Measurements from ENCODE around the gene ARHGEF1.
"Not testable (repeated sequence)": the region's sequence is repeated elsewhere in the genome, so short reads cannot be mapped to it uniquely, and the experiment has no call there.

The ARHGEF1 gene

GRCh38 chr19:41913538-41914423, 30.8 kb downstream of the ARHGEF1 start:
- Histone ChIP-seq H3K27me3 (replicated peaks) (peaks cover 55% of the 10 kb centered on the region), H3K4me3 (ENCODE audit: low read depth, low read length) (no peak overlapping the region), H3K36me3 (replicated peaks) (no peaks in the 10 kb centered on the region), H3K27ac (no peak overlapping the region)
- TF ChIP-seq CTCF (IDR thresholded peaks at IDR 0.05; ENCODE audit: low read depth, low read length, missing control alignments): no peak
- in situ Hi-C loops (cut with HindIII; ENCODE audit: low pct_ligation_motif_present, low sequenced_read_pairs): no loop called here
- no peak for DNase-seq

GRCh38 chr19:41914424-41914834, 31.4 kb downstream of the ARHGEF1 start:
- H3K27ac ChIP-seq; in situ Hi-C loops (cut with HindIII; ENCODE audit: low pct_ligation_motif_present, low sequenced_read_pairs); DNase-seq; H3K4me3 ChIP-seq (ENCODE audit: low read depth, low read length); H3K36me3 ChIP-seq (replicated peaks): not testable (repeated sequence)
- H3K27me3 ChIP-seq (replicated peaks): peaks cover 57% of the 10 kb centered on the region

DNA sequence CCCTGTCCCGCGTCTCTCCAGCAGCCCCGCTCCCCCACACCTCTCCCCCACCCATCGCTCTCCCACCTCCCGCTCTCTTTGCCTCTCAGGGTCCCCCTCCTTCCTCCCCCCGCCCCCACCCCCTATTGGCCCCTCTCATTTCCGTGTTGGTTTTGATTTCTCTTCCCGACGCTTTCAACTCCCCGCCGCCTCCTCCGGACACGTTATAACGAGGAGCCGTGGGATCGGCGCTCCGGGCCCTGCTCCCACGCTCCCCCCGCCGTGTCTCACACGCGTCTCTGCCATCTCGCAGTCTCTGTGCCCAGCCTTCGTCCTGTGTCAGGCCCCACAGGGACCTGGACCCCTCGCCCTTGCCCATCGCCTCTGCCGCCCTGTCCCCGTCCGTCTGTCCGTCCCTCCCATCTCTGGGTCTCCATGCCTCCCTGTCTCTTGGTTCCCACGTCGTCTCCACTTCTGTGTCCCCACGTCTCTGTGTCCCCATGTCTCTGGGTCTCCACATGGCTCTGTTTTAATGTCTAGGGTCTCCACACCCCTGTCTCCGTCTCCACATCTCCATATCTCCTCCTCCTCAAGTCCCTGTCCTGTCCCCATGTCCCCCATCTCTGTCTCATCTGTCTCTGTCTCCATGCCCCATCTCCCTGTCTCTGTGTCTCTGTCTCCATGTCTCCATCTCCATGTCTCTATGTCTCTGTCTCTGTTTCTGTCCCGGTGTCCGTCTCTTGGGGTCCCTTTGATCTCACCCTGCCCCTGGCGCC, 32.2 kb downstream of the ARHGEF1 start:
- no peak for TF ChIP-seq CTCF (IDR thresholded peaks at IDR 0.05; ENCODE audit: low read depth, low read length, missing control alignments)
- Histone ChIP-seq H3K4me3 (ENCODE audit: low read depth, low read length) (no peak overlapping the region), H3K27ac (no peak overlapping the region), H3K36me3 (replicated peaks) (no peaks in the 10 kb centered on the region), H3K27me3 (replicated peaks) (peaks cover 59% of the 10 kb centered on the region)
- no peak for DNase-seq
- in situ Hi-C loops (cut with HindIII; ENCODE audit: low pct_ligation_motif_present, low sequenced_read_pairs): no loop called here

- no peak for DNase-seq
- in situ Hi-C loops (cut with HindIII; ENCODE audit: low pct_ligation_motif_present, low sequenced_read_pairs): no loop called here
- no peak overlapping the region for H3K27ac ChIP-seq
- H3K27me3 ChIP-seq (replicated peaks): peaks cover 64% of the 10 kb centered on the region
- H3K4me3 ChIP-seq (ENCODE audit: low read depth, low read length): no peak overlapping the region
- no peaks in the 10 kb centered on the region for H3K36me3 ChIP-seq (replicated peaks)
- TF ChIP-seq CTCF (IDR thresholded peaks at IDR 0.05; ENCODE audit: low read depth, low read length, missing control alignments): no peak
Measured at GRCh38 chr19:41915776-41916414, 32.9 kb downstream of the ARHGEF1 start.

DNA sequence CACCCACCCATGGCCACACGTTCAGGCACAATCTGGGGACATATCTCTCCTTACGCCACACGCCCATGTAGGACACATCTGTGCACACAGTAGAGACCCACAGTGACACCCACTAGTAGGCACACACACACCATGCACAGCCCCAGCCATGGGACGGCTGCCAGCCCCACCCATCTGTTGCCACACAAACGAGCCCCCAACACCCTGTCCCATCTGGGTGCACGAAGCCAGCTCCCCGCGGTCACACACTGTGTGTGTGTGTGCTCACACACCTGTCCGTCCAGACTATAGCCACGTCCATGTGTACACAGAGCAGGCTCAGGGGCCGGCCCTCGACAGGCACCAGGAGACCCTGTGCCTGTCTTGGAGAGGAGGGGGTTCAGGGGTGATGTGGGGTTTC, 34.7 kb downstream of the ARHGEF1 start:
- H3K27me3 ChIP-seq (replicated peaks): peaks cover 67% of the 10 kb centered on the region
- H3K4me3 ChIP-seq (ENCODE audit: low read depth, low read length): no peak overlapping the region
- no peaks in the 10 kb centered on the region for H3K36me3 ChIP-seq (replicated peaks)
- in situ Hi-C loops (cut with HindIII; ENCODE audit: low pct_ligation_motif_present, low sequenced_read_pairs): no loop called here
- H3K27ac ChIP-seq: no peak overlapping the region
- no peak for DNase-seq
- TF ChIP-seq CTCF (IDR thresholded peaks at IDR 0.05; ENCODE audit: low read depth, low read length, missing control alignments): no peak

- no peak for DNase-seq
- H3K27ac ChIP-seq: no peak overlapping the region
- in situ Hi-C loops (cut with HindIII; ENCODE audit: low pct_ligation_motif_present, low sequenced_read_pairs): no loop called here
- no peak for TF ChIP-seq CTCF (IDR thresholded peaks at IDR 0.05; ENCODE audit: low read depth, low read length, missing control alignments)
- H3K36me3 ChIP-seq (replicated peaks): no peaks in the 10 kb centered on the region
- peaks cover 68% of the 10 kb centered on the region for H3K27me3 ChIP-seq (replicated peaks)
- no peak overlapping the region for H3K4me3 ChIP-seq (ENCODE audit: low read depth, low read length)
Measured at GRCh38 chr19:41918095-41918494, 35.1 kb downstream of the ARHGEF1 start.

All from brain microvascular endothelial cell (primary cell).